Nasal cavity respiratory epithelium epithelial cell of viscerocranial mucosa (primary cell): ENCODE measurements around the gene DNAAF3. TPM values are rescaled to one million over a fixed set of nuclear protein-coding genes. Genes with fewer than 3 reads are reported as not detected.

Experiments
- total RNA-seq: library from RNA; depleted of rRNA; stranded (reverse); fragments of >200 nt; gene quantifications from 2 replicates; pipeline ENCODE4 v1.2.3, GENCODE V29; 2014

The DNAAF3 gene
- total RNA-seq: 0.34 and 0.43 TPM in 2 replicates

DNA sequence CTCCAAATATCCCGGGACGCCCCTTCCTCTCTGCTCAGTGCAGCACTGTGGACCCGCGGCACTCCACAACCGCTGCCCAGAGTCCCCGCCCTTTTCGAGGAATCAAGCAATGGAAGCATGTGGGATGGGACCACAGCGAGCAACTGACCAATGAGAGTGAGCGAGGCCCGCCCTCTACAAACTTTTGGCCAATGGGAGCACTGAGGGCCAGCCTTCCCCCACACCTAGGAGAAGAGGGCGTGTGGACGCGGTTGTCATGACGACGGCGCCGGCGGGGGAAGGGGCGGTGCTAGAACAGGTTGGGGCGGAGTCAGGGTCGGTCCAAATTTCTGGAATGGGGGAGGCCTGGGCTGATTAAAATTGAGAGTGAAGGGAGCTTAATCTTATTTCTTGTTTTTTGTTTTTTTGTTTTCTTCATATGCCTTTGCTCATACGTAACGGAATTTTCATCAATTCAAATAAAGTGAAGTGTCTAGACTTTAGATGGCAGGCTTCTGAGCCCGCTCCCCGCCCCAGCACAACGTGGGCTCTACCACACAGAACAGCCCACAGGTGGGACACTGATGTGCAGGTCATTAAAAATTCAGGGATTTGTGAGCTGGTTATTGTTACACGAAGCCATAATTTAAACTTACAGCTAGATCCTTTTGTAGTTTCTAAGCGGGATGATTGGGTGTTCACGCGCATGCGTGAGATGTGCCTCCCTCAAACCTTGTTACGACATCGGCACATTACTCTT, at the start of gene DNAAF3:
Gene DNAAF3, minus strand, starts transcription at position 84 of the 739 bp plus-strand sequence. CDS start 200 bp downstream, outside the sequence.

DNA sequence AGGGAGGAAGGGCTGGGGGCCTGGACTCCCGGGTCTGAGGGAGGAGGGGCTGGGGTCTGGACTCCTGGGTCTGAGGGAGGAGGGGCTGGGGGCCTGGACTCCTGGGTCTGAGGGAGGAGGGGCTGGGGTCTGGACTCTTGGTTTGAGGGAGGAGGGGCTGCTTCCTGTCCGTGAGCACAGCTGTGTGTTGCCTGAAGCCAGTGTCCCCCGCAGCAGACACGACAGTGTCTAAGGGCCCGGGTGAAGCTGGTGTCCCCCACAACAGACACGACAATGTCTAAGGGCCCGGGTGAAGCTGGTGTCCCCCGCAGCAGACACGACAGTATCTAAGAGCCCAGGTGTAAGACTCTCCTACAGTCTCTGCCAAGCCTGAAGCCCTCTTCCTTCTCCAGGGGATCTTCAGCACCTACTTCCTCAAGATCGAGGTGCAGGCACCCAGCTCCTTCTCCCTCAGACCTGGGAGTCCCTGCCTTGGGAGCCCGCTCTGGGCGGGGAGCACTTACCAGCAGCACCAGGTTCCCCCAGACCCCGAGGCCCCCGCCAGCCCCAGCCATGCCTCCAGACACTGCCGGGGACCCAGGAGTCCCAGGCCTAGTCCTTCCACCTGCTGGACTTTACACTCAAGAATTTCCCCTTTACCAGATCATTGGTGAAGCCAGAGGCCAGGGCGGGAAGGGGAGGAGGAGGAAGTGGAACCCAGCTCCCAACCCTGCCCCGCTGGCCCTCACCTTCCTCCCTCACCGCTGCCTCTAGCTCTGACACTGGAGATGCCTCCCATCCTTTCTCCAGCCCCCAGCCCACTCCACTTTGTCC, 42.7 kb upstream of the DNAAF3 start, which contains the start of gene PTPRH:
Gene PTPRH, minus strand, starts transcription at position 622 of the 813 bp plus-strand sequence. Its CDS starts 68 bp downstream, at position 554.

DNA sequence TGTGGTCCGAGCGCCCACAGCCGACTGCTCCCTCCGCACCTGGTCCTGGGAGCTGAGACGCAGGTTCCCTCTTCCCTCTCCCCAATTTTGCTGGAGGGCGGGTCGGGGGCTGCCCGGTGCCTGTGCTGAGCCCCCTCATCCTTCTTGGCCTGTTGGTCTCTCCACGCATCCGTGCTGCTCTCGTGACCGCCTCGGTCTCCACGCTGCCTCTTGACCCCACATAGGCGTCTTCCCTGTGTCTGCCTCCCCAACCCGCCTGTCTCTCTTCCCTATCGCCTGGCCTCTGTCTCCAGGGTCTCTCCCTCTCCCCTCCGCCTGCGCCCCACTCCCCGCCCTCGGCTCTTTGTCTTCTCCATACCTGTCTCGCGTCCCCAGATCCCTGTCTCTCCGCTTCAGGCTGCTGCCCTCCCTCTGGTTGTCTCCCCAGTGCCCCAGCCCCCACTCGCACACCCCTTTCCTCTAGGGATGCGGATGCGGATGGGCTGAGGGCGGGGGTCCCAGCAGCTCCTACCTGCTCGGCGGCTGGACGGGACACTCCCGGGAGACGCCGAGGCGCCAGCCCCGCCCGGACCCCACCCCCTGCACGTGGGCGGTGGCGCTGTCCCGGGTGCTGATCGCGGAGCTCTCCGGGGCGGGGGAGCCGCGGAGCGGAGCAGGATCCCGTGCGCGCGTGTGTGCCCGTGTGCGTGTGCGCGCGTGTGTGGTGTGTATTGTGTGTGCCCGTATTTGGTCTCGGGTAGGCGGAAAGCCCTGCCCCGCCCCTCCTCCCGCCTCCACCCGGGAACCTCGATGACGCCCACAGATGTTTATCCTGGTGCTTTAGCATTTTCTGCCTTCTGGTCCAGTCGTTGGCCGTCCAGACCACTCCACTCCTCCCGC, 13.4 kb upstream of the DNAAF3 start, which contains the start of gene SYT5:
Gene SYT5, minus strand, starts transcription at position 684 of the 879 bp plus-strand sequence. CDS start 1,248 bp downstream, outside the sequence.

DNA sequence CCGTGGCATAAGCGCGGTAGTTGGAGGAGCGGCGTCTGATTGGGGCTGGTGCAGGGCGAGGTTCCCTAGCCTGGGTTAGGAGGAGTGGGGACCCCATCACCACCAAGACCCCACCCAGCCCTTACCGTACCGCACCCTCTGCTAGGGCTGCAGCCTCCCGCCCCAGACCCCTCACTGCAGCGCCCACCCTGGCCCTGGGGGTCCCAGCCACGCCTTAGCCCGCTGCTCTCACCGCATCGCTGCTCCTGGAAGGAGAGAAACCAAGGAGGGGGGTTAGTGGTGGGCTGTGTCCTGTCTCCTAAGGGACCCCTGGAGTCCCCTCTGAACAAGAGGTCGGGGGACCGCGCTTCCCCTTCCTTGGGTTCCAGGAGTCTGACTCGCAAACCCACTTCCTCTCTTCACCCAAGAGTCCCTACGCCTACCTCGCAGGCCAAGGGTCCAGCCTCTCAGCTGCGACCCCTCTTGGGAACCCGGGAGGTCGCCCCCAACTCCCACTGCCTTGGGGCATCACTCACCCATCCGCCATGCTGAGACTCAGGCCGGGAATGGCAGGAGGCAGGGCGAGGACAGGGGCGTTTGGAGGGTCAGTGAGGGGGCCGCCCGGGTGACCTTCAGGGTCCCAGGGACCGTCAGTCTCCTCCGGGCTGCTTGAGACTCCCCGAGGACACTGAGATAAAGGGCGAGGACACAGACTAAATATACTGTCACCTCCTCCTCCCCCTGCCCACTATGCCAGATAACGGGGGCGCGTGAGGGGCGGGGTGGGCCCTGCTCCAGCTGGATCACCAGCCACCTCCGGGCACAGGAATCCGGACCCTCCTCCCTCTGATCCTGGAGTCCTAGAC, 9.1 kb downstream of the DNAAF3 start, which contains the start of gene TNNI3:
Gene TNNI3, minus strand, starts transcription at position 669 of the 845 bp plus-strand sequence. Its CDS starts 143 bp downstream, at position 526.

DNA sequence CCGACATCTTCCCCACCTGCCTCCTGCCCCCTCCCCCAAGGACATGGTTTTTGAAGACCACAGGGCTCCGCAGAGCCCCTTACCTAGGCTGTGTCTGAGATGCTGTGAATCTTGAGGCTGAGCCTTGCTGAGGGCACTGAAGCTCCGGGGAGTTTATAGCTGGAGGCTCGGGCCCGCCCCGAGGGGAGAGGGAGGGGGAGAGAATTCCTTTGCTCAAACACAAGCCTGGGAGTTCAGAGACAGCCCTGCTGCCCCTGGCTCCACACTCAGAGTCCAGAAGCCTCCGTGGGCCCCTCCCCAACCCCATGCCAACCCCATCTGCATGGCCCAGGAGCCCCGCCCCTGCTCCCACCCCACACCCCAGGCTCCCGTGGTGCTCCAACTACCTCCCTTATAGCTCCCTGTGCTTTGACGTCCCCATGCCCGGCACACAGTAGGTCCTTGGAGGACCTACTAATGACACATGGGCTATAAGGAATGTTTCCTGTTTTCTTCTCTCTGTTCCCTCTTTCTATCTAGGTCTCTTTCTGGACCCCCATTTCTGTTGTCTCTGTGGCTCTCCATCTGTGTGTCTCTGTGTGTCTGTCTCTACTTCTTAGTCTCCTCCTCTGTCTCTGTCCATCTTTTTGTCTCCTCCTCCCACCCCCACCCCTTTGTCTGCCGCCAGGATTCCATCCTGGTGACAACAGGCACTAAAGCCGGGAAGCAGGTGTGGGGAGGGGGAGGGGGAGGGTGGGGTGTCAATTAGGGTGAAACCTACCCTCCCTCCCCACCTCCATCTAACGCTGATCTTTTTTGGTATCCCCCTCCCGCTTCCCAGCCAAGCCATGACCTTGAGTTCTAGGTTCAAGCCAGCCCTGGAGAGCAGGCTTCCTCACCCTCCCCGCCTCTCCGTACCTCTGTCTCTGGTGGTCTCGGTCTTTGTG, 17.1 kb downstream of the DNAAF3 start, which contains the start of gene TNNT1:
Gene TNNT1, minus strand, starts transcription at position 129 of the 926 bp plus-strand sequence. CDS start 2,049 bp downstream, outside the sequence.

DNA sequence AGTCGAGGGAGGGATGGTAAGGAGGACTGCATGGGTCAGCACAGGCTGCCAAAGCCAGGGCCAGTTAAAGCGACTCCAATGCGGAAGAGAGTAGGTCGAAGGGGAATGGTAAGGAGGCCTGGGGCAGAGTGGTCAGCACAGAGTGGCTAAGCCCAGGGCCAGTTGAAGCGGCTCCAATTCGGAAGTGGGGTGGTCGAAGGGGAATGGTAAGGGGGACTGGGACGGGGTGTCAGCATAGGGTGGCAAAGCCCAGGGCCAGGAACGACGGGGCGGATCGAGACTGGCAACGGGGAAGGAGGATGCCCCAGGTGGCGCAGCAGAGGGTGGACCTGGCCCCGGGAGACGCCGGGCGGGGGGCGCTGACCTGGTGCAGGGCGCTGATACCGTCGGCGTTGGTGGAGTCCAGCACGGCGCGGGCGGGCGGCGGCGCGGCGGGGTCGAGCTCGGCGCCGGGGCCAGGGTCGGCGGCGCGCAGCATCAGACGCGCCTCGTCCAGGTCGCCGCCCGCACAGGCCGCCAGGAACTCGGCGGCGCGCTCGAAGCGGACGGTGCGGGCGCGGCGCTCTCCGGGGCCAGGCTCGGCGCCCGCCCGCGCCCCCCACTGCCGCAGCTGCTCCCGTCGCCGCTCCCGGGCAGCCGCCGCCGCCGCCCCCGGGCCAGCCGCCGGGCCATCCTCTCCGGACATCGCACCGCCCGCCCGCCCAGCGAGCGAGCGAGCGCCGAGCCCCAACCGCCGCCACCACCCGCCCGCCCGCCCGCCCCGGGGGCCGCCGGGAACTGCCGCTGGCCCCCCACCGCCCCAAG, 49.4 kb downstream of the DNAAF3 start, which contains the start of gene PPP1R12C:
Gene PPP1R12C, minus strand, starts transcription at position 779 of the 804 bp plus-strand sequence. Its CDS starts 94 bp downstream, at position 685.

Other genes starting within 250 kb of the DNAAF3 start
- under 0.01 TPM in 1 of 2 replicates, not detected in the other for gene NLRP7, start 219.1 kb downstream of the DNAAF3 start, total RNA-seq
- gene NLRP2, start 200.2 kb downstream of the DNAAF3 start, total RNA-seq: 10.3 and 16.2 TPM in 2 replicates
- gene GP6, start 128.3 kb downstream of the DNAAF3 start, total RNA-seq: 0.07 TPM in 1 of 2 replicates, not detected in the other
- 33.3 and 35.5 TPM in 2 replicates for gene RDH13, start 103.5 kb downstream of the DNAAF3 start, total RNA-seq
- gene EPS8L1, start 90.7 kb downstream of the DNAAF3 start, total RNA-seq: 96.7 and 104 TPM in 2 replicates
- gene PPP1R12C, start 49.0 kb downstream of the DNAAF3 start, total RNA-seq: 23.9 and 28.3 TPM in 2 replicates
- gene TNNT1, start 17.4 kb downstream of the DNAAF3 start, total RNA-seq: 23.2 and 27.6 TPM in 2 replicates
- gene TNNI3, start 8.9 kb downstream of the DNAAF3 start, total RNA-seq: 0.21 and 0.34 TPM in 2 replicates
- not detected in 2 replicates for gene SYT5, start 13.7 kb upstream of the DNAAF3 start, total RNA-seq
- gene PTPRH, start 42.9 kb upstream of the DNAAF3 start, total RNA-seq: 0.68 and 1.00 TPM in 2 replicates
- gene TMEM86B, start 62.1 kb upstream of the DNAAF3 start, total RNA-seq: 0.68 and 2.0 TPM in 2 replicates
- 24.9 and 64.2 TPM in 2 replicates for gene PPP6R1, start 92.4 kb upstream of the DNAAF3 start, total RNA-seq
- 32.8 and 33.6 TPM in 2 replicates for gene HSPBP1, start 113.5 kb upstream of the DNAAF3 start, total RNA-seq
- gene BRSK1, start 117.4 kb upstream of the DNAAF3 start, total RNA-seq: 0.34 and 0.43 TPM in 2 replicates
- gene TMEM150B, start 158.7 kb upstream of the DNAAF3 start, total RNA-seq: not detected in 2 replicates
- gene KMT5C, start 173.3 kb upstream of the DNAAF3 start, total RNA-seq: 6.1 and 6.2 TPM in 2 replicates
- 0.34 and 0.43 TPM in 2 replicates for gene COX6B2, start 188.1 kb upstream of the DNAAF3 start, total RNA-seq
- gene GARIN5B, start 196.6 kb upstream of the DNAAF3 start, total RNA-seq: not detected in 2 replicates
- gene IL11, start 203.8 kb upstream of the DNAAF3 start, total RNA-seq: 0.34 and 1.6 TPM in 2 replicates
- not detected in 2 replicates for gene TMEM190, start 210.2 kb upstream of the DNAAF3 start, total RNA-seq
- gene TMEM238, start 217.7 kb upstream of the DNAAF3 start, total RNA-seq: 2.3 and 4.4 TPM in 2 replicates
- 216 and 276 TPM in 2 replicates for gene RPL28, start 219.3 kb upstream of the DNAAF3 start, total RNA-seq
- gene UBE2S, start 241.2 kb upstream of the DNAAF3 start, total RNA-seq: 26.8 and 37.9 TPM in 2 replicates